GM12892 (cell line): Measurements from ENCODE around the gene CAB39L.

Experiments
- POLR2A ChIP-seq: IDR thresholded peaks from 2 replicates; pipeline ENCODE4 v1.6.1; 2011; ENCODE audit warnings: low read depth, low read length, control low read depth
- POLR2AphosphoS5 ChIP-seq: IDR thresholded peaks from 2 replicates; pipeline ENCODE4 v1.6.1; 2011; ENCODE audit warnings: low read depth, low read length, control low read depth
- TAF1 ChIP-seq: IDR thresholded peaks from 2 replicates; pipeline ENCODE4 v1.6.1; 2011; ENCODE audit warnings: low read depth, mild to moderate bottlenecking, control low read depth, low read length, borderline replicate concordance

- no peak for TF ChIP-seq POLR2A
- TF ChIP-seq POLR2AphosphoS5 = no peak
- no peak for TF ChIP-seq TAF1
Observed at GRCh38 chr13:49407068-49407467, 36.8 kb downstream of the CAB39L start.
